ENCODE measurements around the gene BAIAP2. TPM values are rescaled to one million over a fixed set of nuclear protein-coding genes. Genes with fewer than 3 reads are reported as not detected.

Gene BAIAP2
- total and polyA plus RNA-seq, 2 of the 13 experiments (the other 11 are each of a cell fraction or from before 2014, with no cell fraction given): 22.5 to 24.0 TPM

- TF ChIP-seq, protein P1, sequence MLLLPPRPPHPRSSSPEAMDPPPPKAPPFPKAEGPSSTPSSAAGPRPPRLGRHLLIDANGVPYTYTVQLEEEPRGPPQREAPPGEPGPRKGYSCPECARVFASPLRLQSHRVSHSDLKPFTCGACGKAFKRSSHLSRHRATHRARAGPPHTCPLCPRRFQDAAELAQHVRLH (CRISPR knock-in tag; IDR thresholded peaks at IDR 0.05; ENCODE audit: borderline replicate concordance, low read depth): peak; percentile 9; the same call in 1 of the 2 replicates
- TF ChIP-seq, protein P2, sequence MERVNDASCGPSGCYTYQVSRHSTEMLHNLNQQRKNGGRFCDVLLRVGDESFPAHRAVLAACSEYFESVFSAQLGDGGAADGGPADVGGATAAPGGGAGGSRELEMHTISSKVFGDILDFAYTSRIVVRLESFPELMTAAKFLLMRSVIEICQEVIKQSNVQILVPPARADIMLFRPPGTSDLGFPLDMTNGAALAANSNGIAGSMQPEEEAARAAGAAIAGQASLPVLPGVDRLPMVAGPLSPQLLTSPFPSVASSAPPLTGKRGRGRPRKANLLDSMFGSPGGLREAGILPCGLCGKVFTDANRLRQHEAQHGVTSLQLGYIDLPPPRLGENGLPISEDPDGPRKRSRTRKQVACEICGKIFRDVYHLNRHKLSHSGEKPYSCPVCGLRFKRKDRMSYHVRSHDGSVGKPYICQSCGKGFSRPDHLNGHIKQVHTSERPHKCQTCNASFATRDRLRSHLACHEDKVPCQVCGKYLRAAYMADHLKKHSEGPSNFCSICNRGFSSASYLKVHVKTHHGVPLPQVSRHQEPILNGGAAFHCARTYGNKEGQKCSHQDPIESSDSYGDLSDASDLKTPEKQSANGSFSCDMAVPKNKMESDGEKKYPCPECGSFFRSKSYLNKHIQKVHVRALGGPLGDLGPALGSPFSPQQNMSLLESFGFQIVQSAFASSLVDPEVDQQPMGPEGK (CRISPR knock-in tag; IDR thresholded peaks at IDR 0.05): peak; percentile 40; the same call in 1 of the 2 replicates
- TF ChIP-seq GLI4 (CRISPR knock-in tag; IDR thresholded peaks at IDR 0.05; ENCODE audit: borderline replicate concordance) (peak; percentile 45; the same call in 1 of the 2 replicates), ATM (IDR thresholded peaks at IDR 0.05; ENCODE audit: borderline replicate concordance) (no peak), CENPT (CRISPR knock-in tag; IDR thresholded peaks at IDR 0.05; ENCODE audit: low read depth) (0 out of 2 replicates have a peak, but pooled peaks have one; percentile 14), CHD4 (IDR thresholded peaks at IDR 0.05; ENCODE audit: borderline replicate concordance, low read length) (no peak), ZNF607 (CRISPR knock-in tag; IDR thresholded peaks at IDR 0.05; ENCODE audit: borderline replicate concordance) (0 out of 2 replicates have a peak, but pooled peaks have one; percentile 42), ZNF790 (CRISPR knock-in tag; IDR thresholded peaks at IDR 0.05; ENCODE audit: borderline replicate concordance) (peak; percentile 74; the same call in 1 of the 2 replicates), ZNF432 (CRISPR knock-in tag; IDR thresholded peaks at IDR 0.05; ENCODE audit: borderline replicate concordance) (0 out of 2 replicates have a peak, but pooled peaks have one; percentile 31), HDAC1 (CRISPR knock-in tag; IDR thresholded peaks at IDR 0.05) (0 out of 2 replicates have a peak, but pooled peaks have one; percentile 12), SIX1 (CRISPR knock-in tag; IDR thresholded peaks at IDR 0.05; ENCODE audit: borderline replicate concordance) (0 out of 2 replicates have a peak, but pooled peaks have one; percentile 20), CEBPB (IDR thresholded peaks at IDR 0.05; ENCODE audit: borderline replicate concordance, low read depth, low read length) (no peak), SALL1 (CRISPR knock-in tag; IDR thresholded peaks at IDR 0.05) (peak; percentile 15; the same call in 1 of the 2 replicates), ZNF296 (CRISPR knock-in tag; conservative IDR thresholded peaks at IDR 0.05) (0 out of 2 replicates have a peak, but pooled peaks have one; percentile 25), IRX3 (CRISPR knock-in tag; IDR thresholded peaks at IDR 0.05; ENCODE audit: borderline replicate concordance, low read depth) (no peak), ZBTB7A (CRISPR knock-in tag; IDR thresholded peaks at IDR 0.05) (0 out of 2 replicates have a peak, but pooled peaks have one; percentile 24), MED1 (CRISPR knock-in tag; IDR thresholded peaks at IDR 0.05) (no peak), CERS6 (CRISPR knock-in tag; IDR thresholded peaks at IDR 0.05) (no peak), HNRNPLL (IDR thresholded peaks at IDR 0.05; ENCODE audit: low read depth, low read length, poor library complexity, severe bottlenecking) (peak; percentile 34), AGO2 (optimal IDR thresholded peaks at IDR 0.05; ENCODE audit: low read depth, low read length) (peak; percentile 13), KDM2A (CRISPR knock-in tag; IDR thresholded peaks at IDR 0.05; ENCODE audit: borderline replicate concordance, low read depth) (peak; percentile 37; the same call in 1 of the 2 replicates)
- TF ChIP-seq, protein P3, sequence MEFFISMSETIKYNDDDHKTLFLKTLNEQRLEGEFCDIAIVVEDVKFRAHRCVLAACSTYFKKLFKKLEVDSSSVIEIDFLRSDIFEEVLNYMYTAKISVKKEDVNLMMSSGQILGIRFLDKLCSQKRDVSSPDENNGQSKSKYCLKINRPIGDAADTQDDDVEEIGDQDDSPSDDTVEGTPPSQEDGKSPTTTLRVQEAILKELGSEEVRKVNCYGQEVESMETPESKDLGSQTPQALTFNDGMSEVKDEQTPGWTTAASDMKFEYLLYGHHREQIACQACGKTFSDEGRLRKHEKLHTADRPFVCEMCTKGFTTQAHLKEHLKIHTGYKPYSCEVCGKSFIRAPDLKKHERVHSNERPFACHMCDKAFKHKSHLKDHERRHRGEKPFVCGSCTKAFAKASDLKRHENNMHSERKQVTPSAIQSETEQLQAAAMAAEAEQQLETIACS (CRISPR knock-in tag; IDR thresholded peaks at IDR 0.05): peak; percentile 39; the same call in 1 of the 2 replicates
- TF ChIP-seq, protein P4, sequence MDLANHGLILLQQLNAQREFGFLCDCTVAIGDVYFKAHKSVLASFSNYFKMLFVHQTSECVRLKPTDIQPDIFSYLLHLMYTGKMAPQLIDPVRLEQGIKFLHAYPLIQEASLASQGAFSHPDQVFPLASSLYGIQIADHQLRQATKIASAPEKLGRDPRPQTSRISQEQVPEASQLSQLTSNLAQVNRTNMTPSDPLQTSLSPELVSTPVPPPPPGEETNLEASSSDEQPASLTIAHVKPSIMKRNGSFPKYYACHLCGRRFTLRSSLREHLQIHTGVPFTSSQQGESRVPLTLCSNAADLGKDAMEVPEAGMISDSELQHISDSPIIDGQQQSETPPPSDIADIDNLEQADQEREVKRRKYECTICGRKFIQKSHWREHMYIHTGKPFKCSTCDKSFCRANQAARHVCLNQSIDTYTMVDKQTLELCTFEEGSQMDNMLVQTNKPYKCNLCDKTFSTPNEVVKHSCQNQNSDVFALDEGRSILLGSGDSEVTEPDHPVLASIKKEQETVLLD (CRISPR knock-in tag; IDR thresholded peaks at IDR 0.05; ENCODE audit: low read depth): 0 out of 2 replicates have a peak, but pooled peaks have one; percentile 2
Observed at GRCh38 chr17:81035521-81036196, 708 bp downstream of the BAIAP2 start (continued).
